Hematopoietic multipotent progenitor cell treated with erythropoietin and hydrocortisone succinate and interleukin-3 and kit ligand, for 4 days (in vitro differentiated cells): ENCODE data around the gene MAS1L.
A peak's percentile ranks its signal among the peaks of the same experiment; 100 is the strongest.
"Not testable (repeated sequence)": the region's sequence is repeated elsewhere in the genome, so short reads cannot be mapped to it uniquely, and the experiment has no call there.

Source experiments
- DNase-seq: peaks from one replicate; pipeline ENCODE4 v3.0.0-alpha.2; 2015

Gene MAS1L

DNA sequence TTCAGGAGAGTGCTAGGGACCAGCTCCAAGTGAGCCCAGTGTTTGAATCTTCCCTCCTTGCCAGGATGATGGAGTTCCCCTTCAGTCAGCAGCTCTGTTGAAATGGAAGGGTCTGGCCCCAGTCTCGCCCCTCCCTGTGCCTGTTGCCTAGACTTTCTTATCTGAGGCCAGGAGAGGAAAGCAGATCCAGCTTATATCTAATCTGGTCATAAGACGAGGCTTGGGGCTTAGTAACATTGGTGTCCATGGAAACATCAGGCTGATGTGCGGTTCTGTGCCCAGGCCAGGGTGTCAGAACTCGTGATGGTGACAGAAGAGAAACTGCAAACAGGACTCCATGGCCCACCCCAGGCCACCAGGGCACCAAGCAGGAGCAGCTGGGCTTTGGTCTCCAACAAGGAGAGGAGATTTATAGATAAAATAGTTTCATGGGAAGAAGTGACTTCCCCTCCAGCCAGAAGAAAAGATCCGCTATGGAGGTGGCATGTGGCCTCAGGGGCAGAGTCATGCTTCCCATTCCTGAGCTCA, 9.8 kb downstream of the MAS1L start:
- peak; percentile 55 for DNase-seq

DNA sequence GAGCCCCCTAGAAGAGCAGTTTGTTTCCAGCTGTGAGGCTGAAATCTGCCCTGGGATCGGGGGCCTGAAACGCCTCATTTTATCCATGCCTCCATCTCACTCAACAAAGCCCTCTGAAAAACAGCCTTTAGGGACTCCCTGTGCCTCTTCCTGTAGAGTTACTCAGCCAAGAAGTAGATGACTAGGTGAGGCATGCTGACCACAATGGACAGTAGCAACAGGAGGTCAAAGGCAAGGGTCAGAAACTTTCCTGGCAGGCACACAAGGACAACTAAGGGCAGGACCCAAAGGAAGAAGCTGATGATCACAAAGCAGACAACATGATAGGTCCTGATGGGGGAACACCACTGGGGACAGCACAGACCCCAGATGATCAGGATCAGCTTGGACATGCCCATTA, 12.8 kb downstream of the MAS1L start:
- DNase-seq: no peak

DNA sequence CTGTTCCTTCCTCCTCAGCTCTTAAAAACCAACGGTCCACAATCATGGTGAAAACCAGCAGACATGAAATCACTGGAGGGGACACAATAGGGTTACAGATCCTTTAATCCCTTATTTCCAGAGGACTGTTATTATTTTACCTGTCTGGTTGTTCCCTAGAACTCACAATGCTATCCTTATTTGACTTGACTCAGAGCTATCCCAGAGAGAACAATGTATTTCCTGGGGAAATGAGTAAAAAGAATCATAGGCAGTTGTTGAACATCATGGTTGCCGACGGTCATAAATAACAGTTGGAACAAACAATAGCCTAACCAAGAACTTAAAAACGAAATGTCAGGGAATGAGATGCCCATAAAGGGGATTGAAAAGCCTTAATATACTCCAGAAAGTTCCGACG, 21.5 kb downstream of the MAS1L start:
- DNase-seq: no peak

DNA sequence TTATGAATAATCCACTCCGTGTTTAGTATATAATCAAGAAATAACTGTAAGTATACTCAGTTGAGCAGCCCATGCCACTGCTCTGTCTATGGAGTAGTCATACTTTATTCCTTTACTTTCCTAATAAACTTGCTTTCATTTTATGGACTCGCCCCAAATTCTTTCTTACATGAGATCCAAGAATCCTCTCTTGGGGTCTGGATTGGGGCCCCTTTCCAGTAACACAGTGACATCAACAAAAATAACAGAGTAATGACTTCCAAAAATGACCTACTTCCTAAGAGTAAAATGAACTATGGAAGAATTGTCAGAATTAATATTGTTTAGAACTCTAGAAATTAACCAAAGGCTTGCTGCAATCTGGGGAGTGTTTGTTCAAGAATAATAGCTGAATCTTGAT, 22.0 kb downstream of the MAS1L start:
- no peak for DNase-seq

DNA sequence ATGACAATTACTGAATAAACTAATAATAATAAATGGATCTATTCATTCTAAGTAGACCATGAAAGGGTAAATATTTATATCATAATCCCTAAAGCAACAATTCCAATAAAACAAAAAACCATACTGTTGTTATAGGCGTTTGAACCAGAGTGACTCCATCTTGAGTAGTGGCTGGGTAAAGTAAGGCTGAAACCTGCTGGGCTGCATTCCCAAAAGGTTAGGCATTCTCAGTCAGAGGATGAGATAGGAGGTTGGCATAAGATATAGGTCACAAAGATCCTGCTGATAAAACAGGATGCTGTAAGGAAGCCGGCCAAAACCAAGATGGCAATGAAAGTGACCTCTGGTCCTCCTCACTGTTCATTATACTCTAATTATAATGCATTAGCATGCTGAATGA, 22.5 kb downstream of the MAS1L start:
- no peak for DNase-seq

DNA sequence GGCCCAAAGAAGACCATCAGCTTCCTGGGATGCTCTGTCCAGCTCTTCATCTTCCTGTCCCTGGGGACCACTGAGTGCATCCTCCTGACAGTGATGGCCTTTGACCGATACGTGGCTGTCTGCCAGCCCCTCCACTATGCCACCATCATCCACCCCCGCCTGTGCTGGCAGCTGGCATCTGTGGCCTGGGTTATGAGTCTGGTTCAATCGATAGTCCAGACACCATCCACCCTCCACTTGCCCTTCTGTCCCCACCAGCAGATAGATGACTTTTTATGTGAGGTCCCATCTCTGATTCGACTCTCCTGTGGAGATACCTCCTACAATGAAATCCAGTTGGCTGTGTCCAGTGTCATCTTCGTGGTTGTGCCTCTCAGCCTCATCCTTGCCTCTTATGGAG, 25.7 kb downstream of the MAS1L start:
- no peak for DNase-seq

DNA sequence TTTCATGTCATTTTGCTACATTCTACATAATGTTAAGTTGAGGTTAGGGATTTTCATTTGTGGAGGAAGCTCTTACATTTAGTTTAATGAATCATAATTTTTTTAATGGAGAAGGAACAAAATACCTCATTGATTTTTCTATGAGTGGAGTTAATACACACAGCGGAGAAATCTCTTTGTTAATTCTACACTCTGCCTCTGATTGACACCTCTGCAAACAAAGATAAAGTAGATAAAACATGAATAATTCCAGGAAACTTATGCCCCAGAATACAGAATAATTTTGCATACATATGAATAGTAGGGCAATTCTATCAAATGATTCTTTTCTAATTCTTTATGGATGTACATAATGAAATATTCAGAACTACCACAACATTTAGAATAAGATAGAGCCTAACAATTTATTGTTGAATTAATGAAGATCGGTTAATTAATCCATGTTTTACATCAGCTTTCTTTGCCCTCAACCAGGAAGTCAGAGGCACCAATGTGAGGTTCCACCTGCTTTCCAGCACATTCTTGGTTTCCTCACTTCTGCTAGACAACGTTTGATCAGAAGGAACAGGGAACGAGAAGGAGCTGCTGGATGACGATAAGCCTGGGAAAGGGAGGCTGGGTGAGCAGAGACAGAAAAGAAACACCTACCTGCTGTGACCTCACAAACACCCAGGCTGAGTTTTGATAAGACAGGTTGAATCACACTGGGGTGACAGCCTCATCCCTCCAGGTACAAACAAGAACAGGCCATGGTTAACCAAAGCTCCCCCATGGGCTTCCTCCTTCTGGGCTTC, 26.5 kb downstream of the MAS1L start:
- no peak for DNase-seq

DNA sequence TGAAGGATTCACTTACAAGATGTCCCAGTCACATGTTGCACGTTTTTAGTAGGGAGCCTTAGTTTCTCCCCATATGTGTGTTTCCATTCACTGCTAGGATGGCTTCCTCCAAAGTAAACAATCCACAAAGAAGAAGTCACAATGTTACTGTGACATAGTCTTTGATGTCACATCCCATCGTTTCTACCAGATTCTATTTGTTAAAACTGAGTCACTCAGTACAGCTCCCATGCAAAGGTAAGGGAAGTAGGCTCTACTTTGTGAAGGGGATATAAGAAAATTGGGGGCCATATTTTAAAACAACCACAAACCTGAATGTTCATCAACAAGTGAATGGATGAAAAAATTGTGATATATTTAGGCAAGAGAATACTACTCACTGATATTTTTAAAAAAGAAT, 30.8 kb downstream of the MAS1L start, which contains the start of the genes OR11A1 and OR2H1:
OR11A1 (minus strand) TSS at position 101 of the 400 bp plus-strand sequence. CDS start 29,430 bp downstream, outside the sequence.
OR2H1 (plus strand) TSS at position 185 of the 400 bp plus-strand sequence. CDS start 4,615 bp downstream, outside the sequence.
- no peak for DNase-seq

DNA sequence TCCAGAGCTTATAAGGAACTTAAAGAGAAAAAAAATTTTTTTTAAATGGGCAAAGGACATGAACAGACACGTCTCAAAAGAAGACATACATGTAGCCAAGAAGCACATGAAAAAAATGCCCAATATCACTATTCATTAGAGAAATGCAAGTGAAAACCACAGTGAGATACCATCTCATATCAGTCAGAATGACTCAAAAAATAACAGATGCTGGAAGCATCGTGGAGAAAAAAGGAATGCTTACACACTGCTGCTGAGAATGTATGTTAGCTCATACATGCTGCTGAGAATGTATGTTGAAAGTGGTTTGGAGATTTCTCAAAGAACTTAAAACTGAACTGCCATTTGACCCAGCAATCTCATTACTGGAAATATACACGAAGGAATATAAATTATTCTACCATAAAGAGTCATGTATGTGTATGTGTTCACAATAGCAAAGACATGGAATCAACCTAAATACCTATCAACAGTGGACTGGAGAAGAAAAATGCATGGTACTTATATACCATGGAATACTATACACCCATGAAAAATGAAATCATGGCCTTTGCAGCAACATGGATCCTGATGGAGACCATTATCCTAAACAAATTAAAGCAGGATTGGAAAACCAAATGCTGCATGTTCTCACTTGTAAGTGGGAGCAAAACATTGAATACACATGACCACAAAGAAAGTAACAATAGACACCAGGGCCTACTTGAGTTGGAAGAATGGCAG, 36.1 kb downstream of the MAS1L start:
- DNase-seq: peak; percentile 64

DNA sequence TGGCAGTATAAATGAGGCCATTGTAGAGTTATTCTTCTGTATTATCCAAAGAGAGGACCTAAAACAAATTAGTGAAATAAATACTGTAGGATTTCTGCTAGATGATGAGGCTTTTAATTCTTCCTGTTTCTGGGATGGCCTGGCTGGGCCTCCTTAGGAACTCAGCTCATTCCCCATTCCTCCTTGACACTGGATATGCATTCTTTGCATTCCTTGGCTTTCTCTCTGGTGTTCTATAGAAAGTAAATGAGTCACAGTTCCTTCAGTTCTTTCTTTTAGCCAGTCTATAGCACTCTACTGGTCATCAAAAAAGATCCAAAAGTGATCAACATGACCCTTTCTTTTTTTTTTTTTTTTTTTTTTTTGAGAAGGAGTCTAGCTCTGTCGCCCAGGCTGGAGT, 40.1 kb downstream of the MAS1L start:
- DNase-seq: no peak

DNA sequence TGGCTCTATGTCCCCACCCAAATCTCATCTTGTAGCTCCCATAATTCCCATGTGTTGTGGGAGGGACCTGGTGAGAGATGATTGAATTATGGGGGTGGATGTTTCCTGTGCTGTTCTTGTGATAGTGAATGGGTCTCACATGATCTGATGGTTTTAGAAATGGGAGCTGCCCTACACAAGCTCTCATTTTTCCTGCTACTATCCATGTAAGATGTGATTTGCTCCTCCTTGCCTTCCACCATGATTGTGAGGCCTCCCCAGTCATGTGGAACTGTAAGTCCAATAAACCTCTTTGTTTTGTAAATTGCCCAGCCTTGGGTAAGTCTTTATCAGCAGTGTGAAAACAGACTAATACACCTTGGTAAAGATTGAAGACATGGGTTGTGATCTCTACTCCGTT, 43.7 kb downstream of the MAS1L start:
- not testable (repeated sequence) for DNase-seq

DNA sequence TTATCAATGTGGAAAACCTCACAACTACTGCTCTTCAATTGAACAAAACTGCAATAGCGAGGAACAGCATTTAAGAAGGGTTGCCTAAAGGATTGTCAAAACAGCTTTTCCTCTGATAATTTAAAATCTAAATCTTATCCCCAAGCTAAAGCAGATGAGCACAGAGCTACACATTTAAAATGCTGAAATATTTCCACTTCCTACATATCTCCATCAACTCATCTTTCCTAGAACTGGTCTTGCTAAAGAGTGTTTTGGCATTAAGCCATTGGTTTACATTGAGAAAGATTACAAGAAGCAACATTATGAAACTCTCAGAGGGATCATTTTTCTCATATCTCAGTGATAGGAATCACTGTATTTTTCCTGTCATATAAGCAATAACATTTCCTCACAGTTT, 45.0 kb downstream of the MAS1L start:
- DNase-seq: peak; percentile 84

DNA sequence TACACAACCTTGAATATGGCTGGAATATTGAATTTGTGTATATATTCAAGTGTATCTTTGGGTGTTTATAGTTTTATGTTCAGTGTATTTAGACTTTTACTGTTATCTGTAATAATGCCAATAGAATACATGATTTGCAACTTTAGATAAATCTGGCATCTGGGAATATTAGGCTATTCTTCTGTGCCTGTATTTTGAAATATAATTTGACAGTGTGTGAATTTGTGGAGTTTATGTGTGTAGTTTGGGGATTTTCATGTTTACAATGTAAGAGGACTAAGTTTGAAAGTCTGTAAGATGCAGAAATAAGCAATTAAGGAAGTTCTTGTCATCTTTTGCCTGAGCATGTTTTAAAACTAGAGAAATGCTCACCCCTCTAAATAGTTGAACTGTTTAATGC, 48.8 kb downstream of the MAS1L start, which contains the start of gene OR10C1:
OR10C1 (plus strand) TSS at position 301 of the 400 bp plus-strand sequence. CDS start 710 bp downstream, outside the sequence.
- no peak for DNase-seq

DNA sequence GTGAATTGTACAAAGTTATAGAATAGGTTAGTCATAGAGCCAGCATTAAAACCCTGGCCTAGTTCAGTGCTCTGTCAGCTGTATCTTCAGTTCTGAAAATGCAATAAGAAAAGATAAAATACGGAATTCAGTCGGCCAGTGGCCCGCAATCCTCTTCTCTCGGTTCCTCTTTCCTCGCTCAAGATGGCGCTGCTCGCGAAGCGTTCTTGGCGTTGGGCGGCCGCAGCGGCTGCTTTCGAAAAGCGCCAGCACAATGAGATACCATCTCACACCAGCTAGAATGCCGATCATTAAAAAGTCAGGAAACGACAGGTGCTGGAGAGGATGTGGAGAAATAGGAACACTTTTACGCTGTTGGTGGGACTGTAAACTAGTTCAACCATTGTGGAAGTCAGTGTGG, 51.0 kb downstream of the MAS1L start:
- DNase-seq: peak; percentile 53
